C4-2B (cell line): ENCODE results near the gene SORCS2.

Experiments
- ZFX ChIP-seq: fragments of 450-650 bp; IDR thresholded peaks from 2 replicates; pipeline ENCODE4 v1.6.1; 2017
- TF ChIP-seq, protein P1 (sequence below): fragments of 450-650 bp; conservative IDR thresholded peaks from 2 replicates; pipeline ENCODE4 v1.5.1; 2017; ENCODE audit warnings: mild to moderate bottlenecking

DNA sequence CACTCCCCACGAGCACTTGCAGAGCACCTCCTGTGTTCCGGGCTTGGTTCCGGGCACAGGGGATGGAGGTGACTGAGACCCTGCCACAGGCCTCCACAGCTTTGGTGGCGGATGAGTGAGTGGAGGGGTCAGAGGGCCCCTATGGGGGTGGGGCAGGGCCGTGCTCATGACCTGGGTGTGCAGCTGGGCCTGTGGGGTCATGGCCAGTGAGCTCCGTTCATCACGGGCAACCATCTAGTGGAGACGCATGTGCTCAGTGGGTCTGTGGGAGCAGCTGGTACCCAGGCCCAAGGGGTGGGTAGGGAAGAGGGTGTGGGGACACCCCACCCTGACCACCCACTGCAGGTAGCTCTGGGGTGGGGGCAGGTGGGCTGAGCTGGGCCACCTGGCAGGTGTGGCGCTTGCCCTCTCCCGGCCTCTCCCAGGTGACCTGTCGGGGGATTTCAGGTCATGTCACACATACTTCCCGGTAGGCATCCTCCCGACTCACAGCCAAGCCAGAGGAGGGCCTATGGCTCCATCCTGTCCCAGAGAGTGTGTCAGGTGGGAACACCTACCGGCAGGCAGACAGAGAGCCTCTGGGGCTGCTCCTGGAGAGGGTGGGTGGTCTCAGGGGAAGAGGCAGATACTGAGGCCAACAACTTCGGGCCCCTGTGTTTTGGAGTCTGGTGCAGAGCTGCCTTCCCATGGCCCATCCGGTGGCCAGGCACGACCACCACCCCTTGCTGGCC is 238.8 kb downstream of the SORCS2 start:
- TF ChIP-seq, protein P1, sequence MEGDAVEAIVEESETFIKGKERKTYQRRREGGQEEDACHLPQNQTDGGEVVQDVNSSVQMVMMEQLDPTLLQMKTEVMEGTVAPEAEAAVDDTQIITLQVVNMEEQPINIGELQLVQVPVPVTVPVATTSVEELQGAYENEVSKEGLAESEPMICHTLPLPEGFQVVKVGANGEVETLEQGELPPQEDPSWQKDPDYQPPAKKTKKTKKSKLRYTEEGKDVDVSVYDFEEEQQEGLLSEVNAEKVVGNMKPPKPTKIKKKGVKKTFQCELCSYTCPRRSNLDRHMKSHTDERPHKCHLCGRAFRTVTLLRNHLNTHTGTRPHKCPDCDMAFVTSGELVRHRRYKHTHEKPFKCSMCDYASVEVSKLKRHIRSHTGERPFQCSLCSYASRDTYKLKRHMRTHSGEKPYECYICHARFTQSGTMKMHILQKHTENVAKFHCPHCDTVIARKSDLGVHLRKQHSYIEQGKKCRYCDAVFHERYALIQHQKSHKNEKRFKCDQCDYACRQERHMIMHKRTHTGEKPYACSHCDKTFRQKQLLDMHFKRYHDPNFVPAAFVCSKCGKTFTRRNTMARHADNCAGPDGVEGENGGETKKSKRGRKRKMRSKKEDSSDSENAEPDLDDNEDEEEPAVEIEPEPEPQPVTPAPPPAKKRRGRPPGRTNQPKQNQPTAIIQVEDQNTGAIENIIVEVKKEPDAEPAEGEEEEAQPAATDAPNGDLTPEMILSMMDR = no peak
- TF ChIP-seq ZFX = no peak
